ENCODE results near the gene HOXB4.

DNA sequence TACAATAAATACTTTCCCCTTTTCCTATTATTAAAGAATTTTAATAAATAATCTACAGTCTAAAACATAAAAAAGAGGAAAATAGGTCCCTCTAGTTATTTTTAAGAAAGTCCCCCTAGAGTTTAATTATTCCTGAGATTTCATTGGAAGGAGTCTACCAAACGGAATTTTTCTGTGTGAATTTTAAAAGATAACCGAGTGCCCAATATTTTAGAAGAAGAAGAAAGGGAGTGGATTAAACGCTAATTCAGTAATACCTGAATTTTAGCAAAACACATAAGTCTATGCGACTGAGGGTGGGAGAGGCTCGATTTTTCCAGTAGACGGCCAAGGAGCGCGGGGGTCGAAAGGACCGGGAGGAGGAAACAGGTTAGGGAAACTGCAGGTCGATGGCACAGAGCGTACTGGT is 35.4 kb downstream of the HOXB4 start:
- TF ChIP-seq POLR2A (IDR thresholded peaks at IDR 0.05; ENCODE audit: low read depth, low read length) (no peak), RFX5 (IDR thresholded peaks at IDR 0.05; ENCODE audit: low read depth, low read length) (no peak), BHLHE40 (IDR thresholded peaks at IDR 0.05; ENCODE audit: low read depth, low read length) (no peak)
- TF ChIP-seq, protein P1, sequence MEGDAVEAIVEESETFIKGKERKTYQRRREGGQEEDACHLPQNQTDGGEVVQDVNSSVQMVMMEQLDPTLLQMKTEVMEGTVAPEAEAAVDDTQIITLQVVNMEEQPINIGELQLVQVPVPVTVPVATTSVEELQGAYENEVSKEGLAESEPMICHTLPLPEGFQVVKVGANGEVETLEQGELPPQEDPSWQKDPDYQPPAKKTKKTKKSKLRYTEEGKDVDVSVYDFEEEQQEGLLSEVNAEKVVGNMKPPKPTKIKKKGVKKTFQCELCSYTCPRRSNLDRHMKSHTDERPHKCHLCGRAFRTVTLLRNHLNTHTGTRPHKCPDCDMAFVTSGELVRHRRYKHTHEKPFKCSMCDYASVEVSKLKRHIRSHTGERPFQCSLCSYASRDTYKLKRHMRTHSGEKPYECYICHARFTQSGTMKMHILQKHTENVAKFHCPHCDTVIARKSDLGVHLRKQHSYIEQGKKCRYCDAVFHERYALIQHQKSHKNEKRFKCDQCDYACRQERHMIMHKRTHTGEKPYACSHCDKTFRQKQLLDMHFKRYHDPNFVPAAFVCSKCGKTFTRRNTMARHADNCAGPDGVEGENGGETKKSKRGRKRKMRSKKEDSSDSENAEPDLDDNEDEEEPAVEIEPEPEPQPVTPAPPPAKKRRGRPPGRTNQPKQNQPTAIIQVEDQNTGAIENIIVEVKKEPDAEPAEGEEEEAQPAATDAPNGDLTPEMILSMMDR (conservative IDR thresholded peaks at IDR 0.05; ENCODE audit: low read depth, low read length) = no peak
- TF ChIP-seq, protein P2, sequence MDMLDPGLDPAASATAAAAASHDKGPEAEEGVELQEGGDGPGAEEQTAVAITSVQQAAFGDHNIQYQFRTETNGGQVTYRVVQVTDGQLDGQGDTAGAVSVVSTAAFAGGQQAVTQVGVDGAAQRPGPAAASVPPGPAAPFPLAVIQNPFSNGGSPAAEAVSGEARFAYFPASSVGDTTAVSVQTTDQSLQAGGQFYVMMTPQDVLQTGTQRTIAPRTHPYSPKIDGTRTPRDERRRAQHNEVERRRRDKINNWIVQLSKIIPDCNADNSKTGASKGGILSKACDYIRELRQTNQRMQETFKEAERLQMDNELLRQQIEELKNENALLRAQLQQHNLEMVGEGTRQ (IDR thresholded peaks at IDR 0.05; ENCODE audit: low read depth, low read length) = no peak
